ENCODE results near the gene FOXF1.

FOXF1 gene

DNA sequence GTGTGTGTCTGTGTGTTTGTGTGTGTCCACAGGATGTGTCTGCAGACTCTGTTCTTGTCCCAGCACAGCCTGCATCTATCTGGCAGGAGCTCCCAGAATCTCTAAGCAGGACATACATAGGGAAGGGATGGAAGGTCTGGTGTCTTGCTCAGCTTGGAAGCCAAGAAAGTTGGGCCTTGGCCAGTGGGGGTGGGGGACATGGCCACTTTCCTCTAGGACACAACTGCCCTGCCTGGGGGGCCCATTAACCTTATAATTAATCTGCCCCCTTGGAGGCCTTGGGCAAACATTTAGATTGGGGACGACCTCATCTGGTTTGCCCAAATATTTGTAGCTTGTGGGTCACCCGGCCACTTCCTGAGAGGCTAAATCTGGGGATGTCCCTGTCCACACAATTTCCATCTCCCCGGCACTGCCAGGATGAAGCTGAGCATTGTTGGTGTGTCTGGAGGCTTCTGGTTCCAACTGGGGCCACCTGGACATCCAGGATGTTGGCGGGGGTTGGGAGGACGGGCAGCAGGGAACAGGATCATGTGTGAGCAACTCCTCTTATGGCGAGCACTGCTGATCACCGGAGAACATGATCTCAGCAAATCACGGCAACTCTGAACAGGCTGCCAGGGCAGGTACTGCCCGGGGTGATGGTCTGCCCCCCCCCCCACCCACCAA lies 17.2 kb upstream of the FOXF1 start:
- DNase-seq: no peak

DNA sequence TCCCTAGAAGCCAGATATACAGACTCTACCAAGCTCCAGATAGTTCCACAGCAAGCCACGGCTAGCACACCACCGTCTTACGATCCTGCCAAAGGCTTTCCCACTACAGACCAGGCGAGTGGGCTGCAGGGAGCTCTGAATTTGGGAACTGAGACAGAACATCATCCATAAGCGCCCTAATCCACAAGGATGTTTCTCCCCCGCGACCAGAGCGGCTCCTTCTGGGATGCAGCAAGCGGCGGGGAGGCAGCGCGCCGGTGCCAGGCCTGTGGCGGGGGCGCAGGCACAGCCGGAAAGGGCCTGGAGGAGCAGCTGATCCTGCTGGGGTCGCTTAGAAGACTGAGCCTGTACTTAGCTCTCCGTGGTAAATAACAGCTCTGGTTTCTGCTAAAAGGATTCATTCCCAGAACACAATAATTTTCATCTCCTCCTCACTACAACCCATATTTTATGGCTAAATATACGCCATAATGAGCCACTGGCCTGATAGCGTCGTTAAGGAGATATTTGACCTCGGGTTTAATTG lies 16.2 kb upstream of the FOXF1 start:
- DNase-seq: no peak

DNA sequence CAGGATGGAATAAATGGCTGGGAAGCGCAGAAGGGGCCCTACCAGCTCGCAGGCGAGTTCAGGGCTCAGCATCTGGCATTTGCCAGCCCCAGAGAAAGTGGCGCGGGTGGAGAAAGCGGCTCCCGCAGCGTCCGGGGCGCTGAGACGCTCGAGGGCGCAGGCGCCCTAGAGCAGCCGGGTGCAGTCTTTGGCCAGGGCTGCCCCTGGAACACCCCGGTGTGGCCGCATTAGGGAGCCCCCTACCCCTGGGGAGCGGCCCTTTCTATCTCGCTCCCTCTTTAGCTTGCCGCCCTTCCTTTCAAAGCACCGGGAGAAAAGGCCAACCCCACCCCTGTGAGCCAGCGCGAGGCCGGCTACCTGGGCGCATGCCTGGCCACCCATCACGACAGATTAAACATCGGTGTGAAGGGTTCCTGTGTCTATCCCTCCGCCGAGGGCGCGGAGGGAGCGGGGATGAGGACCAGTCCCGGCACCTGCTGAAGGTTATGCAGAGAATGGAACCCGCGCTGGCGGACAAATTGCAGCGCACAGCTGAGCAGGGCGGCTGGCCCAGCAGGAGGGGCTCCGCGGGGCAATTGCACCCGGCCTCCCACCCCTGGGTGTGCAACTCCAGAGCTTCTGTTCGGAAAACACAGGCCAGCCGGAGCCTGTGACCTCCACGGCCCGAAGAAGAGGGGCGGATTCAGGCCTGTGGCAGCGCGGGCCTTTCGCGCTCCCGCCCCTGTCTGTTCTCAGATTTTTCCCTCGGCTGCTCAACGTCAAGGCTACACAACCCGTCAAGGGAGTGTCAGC lies 15.6 kb upstream of the FOXF1 start:
- no peak for DNase-seq

DNA sequence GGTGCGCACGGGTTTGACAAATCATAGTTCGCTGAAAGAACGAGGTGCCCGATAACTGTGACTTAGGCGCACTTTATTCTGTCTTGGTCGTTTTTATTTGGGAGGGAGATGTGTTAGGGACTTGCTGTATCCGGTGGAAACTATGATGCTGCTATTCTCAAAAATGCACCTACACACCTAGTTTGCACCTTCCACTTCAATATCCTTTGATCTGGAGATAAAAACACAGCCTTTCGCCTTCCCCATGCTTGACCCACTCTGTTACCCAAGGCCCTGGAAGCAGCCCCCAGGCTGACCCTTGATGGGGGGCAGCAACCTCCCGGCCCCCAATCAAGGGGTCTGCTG lies 15.0 kb upstream of the FOXF1 start:
- DNase-seq: no peak

DNA sequence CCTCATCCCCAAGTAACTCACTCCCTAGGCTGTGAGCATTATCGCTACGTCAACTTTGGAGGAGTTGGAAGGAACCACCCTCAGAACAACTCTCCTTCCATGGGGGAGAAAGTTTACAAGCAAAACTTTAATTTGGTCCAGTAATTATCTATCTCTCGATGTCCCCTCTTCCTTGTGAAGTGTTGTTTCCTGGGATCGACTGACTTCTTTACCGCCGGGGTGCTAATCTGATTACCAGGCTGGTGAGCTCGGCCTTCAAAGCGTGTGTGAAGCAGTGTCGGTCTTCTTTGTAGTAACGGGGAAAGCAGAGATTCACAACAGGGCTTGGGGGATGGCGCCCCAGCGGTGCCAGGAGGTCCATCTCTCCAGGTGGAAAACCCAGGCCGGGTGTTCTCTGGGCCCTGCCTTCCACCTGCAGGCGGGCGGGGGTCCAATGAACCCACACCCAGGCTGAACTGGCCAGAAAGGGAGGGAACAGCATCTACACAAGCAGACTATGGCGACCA lies 14.5 kb upstream of the FOXF1 start:
- no peak for DNase-seq

DNA sequence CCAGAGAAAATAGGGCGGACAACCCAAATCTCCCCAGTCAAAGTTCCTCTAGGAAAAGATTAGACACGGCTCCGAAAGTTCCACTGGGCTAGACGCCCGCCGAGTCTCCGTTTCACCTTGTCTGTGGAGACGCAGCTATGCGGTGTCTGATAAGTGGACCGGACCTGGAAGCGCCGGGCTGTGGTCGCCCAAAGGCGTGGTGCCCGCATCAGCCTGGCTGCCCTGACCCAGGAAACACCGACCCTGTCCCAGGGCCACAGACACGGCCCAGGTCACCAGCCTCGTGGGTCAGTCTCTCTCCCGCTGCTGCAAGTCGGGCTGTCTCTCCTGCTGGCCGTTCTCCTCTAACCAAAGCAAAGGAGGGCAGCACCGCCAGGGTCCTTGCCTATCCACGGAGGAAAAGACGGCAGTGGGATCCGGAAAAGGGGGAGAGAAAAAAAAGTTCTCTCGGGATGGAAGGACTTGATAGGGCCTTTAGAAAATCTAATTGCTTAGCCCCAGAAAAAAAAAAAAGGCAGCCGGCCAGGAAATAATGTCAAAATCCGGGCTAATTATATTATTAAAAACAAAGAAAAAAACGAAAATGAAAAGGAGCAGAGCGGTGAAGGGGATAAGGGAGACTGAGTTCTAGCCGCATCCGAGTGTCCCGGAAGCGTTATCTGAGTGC lies 13.9 kb upstream of the FOXF1 start:
- DNase-seq: no peak

DNA sequence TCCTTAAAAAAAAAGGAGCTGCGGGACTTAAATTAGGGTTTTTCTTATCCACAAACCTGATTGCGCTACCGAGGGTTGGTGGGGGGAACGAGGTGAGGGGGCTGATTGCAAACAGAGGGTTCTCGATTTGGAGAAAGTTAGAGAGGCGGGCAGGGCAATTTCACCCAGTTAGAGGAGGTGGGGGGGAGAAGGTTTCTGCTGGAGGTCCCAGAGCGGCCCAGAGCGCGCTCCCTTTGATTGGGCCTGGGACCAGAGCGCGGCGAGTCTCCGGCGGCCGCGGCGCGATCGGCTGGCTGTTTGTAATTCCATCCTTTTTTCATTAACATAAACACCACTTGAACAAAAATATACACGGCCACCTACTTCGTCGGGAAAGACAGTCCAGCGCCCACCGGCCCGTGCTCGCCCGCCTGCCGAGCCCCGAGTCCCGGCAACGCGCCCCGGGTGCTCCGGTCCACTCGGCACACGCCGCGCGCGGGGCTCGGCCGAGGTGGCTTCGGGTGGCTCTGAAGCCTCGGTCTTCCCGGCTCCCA lies 13.3 kb upstream of the FOXF1 start:
- no peak for DNase-seq

DNA sequence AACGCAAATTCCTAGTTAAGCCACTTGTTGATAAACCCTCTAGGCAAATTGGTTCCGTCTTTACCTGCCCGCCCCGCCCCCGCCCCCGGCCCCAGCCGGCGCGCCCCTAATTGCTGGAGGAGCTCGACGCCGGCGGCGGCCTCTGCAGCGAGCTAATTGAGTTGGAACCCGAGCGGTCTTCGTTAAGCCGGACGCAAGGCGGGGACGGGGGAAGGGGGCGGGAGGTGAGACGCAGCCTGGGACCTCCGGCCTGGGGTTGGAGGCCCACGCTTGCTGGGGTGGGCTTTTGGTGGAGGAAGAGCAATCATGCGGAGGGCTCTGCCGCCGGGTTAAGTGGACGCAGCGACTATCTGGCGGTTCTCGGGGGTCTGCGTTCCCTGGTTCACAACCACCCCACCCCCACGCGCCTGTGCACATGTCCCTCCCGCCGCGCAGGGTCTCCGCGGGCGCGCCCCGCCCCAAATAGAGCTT lies 12.7 kb upstream of the FOXF1 start:
- DNase-seq: no peak

DNA sequence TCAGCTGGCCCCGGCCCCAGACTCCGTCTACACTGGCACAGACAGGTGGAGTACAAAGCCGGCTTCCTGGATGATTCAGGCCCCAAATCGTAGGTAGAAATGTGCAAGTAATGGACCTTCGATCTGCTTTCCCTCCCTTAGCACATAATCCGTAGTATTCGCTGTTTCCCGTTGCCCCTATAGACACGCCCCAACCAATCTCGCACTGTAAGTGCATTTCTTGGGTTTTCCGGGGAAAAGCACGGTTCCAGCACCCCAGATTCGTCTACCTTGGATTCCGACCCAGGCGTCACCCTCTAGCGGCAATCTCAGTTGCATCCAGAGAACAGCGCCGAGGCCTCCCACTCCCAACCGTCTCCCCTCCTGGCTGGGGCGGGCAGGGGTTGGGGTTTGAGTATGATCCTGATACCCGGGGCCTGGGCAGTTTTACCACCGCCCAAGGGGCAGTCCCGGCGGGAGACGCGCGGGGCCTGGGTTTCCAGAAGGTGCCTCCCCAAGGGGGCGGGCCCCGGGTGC lies 12.1 kb upstream of the FOXF1 start:
- DNase-seq: no peak

DNA sequence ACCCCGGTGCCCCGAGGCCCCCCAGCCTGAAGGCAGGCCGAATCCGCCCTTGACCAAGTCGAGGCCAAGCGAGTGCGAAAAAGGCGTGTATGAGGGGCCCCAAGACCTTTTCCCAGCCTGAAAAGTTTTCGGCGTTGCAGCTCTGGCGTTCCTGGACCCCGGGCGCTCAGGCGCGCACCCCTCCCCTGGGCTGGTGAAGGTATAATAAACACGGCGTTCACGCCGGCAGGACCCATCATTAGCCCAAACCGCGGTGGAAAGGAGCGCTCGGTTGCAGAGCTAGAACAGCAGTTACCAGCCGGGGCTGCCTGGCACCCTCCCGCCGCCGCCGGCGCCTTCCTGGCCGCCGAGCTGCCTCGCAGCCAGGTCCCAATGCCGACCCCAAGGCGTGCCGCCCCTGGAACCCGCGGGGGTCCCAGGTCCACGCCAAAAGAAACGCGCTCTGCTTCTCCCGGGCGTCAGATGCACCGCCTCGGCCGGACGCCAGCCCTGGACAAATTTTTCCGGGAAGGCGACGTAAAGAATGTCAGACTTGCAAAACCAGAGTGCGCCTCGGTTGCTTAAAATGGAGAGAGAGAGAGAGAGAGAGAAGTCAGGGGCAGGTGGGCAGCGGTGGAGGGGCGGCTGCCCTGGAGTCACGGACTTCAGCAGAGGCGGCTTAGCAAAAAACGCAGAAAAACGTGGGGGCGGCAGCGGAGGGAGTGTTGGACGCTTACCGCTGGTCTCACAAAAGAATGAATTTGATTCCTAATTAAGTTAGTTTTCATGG lies 11.5 kb upstream of the FOXF1 start:
- DNase-seq: no peak

DNA sequence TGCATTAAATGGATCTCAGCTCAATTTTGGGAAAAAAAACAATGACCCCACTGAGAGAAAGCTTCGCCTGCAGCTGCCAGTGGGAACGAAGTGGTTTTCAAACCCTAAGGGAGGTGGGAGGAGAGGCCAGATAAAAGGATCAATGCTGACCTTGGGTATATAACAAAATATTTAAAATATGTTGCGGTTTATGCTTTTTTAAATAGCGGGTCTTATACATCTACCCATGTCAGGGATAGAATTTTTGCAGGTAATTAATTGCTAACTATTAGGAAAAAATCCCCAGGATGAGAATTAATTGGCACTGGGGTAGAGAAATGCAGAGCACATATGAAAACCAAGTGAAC lies 10.9 kb upstream of the FOXF1 start:
- DNase-seq: no peak

DNA sequence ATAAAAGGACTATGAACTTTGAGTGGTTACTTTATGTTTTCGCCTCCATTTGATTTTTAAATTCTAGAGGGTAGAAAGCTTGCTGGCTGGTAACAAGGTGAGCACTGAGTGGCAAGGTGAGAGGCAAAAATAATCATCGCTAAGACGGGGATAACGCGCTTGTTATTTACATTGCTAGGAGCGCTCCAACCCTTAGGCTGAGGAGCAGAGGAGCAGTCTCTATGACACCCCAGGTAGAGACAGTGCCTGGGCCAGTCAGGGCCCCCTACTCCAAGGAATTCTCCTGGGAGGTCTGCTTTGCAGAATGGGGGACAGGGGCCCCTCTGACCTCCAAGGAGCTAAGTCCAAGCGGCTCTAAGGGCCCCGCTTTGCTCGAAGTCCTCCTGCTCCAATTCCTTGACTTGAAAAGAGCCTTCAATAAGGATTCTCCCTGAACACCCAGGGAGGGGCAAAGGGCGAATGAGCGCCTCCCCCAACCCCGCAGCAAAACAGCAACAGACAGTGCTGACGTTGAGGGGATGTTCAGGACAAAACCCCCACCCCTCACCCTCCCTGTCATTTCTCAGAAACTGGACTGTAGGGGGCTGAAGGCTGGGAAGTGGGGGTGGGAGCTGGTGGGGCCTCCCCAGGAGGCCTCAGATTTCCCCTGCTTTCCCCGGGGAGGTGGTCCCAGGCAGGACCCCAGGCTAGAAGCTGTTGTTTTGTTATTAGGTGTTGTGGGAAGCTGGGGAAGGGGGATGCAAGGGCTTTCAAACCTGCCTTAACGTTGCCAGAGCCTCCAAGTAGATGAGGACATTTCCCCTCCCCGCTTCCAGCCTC lies 10.2 kb upstream of the FOXF1 start:
- DNase-seq: no peak

DNA sequence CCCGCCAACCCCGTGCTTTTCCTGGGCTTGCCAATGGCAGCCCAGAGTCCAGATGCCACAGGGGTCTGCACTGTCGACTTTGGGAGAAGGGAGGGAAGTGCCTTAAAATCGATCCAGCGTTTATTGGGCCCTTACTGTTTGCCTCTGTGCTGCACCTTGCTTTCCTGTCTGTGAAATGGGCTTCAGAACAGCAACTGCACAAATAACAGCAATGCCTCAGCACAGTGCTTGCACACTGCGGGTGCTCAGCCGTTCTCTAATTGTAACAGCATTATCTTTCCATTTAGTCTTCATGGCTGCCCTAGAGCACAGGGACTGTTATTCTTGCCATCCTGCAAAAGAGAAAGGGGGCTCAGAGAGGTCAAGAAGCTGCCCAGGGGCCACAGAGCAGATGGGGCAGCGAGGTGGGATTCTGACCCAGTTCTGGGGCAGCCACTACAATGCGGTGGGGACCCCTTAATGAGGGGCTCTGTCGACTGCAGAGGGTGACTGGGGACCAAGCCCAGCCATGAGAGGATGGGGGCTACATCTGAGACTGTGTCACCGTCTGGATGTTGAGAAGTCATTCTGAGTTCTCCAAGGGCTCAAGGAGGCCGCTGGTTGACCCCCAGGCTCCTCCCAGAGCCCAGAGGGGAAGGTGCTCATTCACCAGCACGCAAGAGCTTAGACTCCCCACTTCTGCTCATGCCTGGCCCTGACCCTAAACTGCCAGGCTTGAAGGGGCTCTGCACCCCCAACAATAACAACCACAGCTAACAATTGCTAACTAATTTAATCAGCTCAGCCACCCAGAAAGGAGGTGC lies 9.4 kb upstream of the FOXF1 start:
- DNase-seq: no peak

DNA sequence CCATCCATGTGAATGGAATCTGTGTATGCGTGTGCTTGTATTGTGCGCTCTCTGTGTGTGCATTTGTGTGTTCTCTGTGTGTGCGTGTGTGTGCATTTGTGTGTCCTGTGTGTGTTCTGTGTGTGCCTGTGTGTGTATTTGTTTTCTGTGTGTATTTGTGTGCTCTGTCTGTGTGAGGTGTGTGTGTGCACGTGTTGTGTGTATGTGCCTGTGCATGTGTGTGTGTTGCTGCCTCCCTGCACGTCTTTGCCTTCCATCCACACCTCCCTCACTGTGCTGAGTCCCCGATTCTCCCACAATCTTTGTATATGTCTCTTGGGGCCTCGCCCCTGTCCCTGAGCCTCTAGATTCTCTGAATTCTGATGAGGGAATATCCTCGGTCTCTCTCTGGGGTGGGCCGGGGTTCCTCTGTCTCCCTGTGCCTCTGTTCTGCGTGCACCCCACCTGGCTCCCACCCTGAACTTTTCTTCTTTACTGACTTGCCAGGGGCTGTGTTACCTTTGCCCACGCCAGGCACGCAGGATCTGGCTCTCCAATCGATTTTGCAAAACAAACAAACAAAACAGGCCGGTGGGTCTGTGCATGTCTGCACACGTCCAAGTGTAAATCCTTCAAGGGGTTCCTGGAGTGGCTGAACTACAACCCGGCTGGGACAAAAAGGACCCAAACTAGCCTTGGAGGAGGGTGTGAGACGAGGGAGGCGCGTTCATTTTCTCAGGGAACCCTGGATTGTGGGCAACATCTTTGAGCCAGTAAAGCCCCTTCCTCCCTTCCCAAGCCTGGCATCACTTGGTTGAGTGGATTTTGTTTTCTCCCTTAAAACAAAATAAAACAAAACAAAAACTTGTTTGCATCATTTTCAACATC lies 8.1 kb upstream of the FOXF1 start:
- DNase-seq: no peak

DNA sequence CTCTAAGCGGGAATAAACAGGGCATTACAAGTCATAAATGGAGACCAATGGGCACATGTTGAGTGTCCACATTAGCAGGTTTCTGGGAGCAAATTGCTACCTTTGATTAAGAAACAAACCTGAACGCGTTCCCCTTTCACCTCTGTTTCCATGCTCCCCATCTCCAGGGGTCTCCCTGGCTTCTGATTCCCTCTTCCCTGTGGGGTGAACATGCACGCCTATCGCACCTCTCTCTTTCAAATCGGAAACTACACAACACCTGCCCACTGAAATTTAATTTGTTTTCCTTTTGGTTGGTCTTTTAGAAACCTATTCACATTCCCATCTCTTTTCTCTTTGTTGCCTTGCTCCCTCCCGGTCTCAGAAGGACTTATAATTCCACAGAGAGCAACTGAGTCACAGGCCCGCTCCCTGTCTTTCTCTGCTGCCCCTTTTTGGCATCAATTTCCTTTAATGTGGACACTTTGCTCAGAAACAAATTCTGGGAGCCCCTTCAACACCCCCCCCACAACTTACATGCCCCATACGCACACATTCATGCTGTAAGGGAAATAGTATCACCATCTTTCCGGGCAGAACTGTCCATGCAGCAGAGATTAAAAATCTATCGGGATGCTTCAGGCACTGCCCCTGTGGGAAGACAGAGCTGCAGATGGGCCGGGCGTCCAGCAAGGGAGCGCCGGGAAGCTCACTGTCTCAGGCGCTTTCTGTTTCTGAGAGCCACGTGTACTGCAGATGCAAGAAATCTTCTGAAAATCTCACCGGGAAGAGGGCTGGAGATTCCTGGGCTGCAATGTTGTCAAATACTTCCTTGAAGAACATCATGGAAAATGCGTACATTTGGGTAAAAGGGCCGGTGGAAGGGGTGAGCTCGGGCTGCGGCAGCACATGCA lies 7.2 kb upstream of the FOXF1 start:
- no peak for DNase-seq

DNA sequence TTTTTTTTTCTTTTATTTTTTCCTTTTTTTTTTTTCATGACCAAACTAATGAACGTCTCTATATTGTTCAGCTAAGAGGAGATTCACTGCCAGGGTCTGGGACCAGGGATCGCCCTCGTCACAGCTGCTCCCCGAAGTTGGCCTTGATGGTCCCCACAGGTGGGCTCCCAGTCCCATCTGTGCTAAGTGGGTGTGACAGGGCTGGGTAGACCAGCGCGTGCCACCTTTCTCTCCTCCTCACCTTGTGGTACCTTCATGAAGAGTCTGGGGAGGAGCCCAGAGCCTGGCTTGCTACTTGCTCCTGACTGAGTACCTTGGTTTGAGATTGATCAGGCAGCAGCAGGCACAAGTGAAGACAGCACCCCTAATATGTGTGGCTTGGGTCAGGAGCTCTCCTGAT lies 6.5 kb upstream of the FOXF1 start:
- DNase-seq: no peak

DNA sequence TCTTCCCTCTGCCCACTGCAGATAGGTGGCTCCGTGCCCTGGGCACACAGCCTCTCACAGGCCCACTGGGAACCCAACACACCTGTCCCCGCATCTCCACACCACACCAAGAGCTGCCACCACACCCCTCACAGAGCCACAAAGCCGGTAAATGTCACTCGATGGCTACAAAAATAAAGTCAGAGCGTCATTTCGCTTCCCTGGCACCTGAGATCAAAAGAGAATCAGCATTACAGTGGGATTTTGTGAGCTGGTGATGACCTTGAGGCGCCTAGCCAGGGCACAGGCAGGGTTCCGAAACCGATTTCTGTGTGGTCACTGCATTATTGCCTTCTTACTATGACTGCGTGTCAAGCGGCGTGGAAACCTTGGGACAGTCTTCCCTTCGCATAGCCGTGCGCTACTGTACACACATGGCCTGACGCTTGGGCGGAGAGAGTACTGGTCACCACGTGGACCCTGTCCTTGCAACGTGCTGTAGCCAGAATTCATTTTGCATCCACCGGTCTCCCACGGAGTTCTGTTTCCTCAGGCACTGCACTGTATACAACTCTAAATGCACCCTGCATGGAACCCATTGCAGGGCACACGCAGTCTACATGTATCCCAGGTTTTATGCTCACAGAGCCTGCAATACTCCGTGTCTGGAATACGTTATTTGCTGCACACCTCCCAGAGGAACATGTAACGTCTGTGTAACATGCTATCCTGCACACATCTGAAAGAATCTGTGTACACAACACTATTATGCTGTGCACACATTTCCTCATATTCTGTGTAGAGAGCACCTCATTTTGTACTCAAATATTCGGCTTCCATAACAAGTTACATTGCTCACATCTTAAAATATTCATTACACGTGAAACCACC lies 5.8 kb upstream of the FOXF1 start:
- no peak for DNase-seq
